ENCODE results near the gene TTC33.

- TF ChIP-seq, protein P1, sequence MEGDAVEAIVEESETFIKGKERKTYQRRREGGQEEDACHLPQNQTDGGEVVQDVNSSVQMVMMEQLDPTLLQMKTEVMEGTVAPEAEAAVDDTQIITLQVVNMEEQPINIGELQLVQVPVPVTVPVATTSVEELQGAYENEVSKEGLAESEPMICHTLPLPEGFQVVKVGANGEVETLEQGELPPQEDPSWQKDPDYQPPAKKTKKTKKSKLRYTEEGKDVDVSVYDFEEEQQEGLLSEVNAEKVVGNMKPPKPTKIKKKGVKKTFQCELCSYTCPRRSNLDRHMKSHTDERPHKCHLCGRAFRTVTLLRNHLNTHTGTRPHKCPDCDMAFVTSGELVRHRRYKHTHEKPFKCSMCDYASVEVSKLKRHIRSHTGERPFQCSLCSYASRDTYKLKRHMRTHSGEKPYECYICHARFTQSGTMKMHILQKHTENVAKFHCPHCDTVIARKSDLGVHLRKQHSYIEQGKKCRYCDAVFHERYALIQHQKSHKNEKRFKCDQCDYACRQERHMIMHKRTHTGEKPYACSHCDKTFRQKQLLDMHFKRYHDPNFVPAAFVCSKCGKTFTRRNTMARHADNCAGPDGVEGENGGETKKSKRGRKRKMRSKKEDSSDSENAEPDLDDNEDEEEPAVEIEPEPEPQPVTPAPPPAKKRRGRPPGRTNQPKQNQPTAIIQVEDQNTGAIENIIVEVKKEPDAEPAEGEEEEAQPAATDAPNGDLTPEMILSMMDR (conservative IDR thresholded peaks at IDR 0.05; ENCODE audit: low read length) = no peak
- TF ChIP-seq EZH2phosphoT487 (IDR thresholded peaks at IDR 0.05; ENCODE audit: borderline replicate concordance) = no peak
Observed at GRCh38 chr5:40505031-40505430, 250.7 kb downstream of the TTC33 start.
